HG02981 (cell line): ENCODE data around the gene IL13.
"Not testable (repeated sequence)": the region's sequence is repeated elsewhere in the genome, so short reads cannot be mapped to it uniquely, and the experiment has no call there.

Source experiments
- ATAC-seq: cut with Tn5 transposase; IDR thresholded peaks from one replicate; pipeline ENCODE4 v1.9.1; 2021; ENCODE audit warnings: mild to moderate bottlenecking, moderate library complexity; ENCODE audit not compliant: unreplicated experiment

IL13 gene

GRCh38 chr5:132688536-132689339 is 30.8 kb downstream of the IL13 start:
- ATAC-seq, result peak; percentile 30

- ATAC-seq, result no peak
Observed at GRCh38 chr5:132689513-132689912, 31.5 kb downstream of the IL13 start.

- ATAC-seq, result no peak
Observed at GRCh38 chr5:132690156-132690555, 32.2 kb downstream of the IL13 start.

- not testable (repeated sequence) for ATAC-seq
Observed at GRCh38 chr5:132691755-132692631, 34.0 kb downstream of the IL13 start.

- no peak for ATAC-seq
Observed at GRCh38 chr5:132692632-132692967, 34.6 kb downstream of the IL13 start.

GRCh38 chr5:132695956-132696355 is 38.0 kb downstream of the IL13 start:
- ATAC-seq, result no peak

GRCh38 chr5:132704875-132705274 is 46.9 kb downstream of the IL13 start:
- no peak for ATAC-seq

GRCh38 chr5:132708645-132709044 is 50.7 kb downstream of the IL13 start:
- no peak for ATAC-seq
